Activated T-cell treated with anti-CD3 and anti-CD28 coated beads, Interleukin-2, amount 50 U/mL, for 72 hours (primary cell): ENCODE data around the gene AFF4. TPM values are rescaled to one million over a fixed set of nuclear protein-coding genes. Genes with fewer than 3 reads are reported as not detected.
A peak's percentile ranks its signal among the peaks of the same experiment; 100 is the strongest.

ENCODE experiments used
- ATAC-seq, 2 donors: fragments of 150-1000 bp; cut with Tn5 transposase; replicated peaks in 1 of 2; 2 replicates each; pipeline ENCODE4 v1.10.0; 2021; ENCODE audit warnings: moderate library complexity in 2 of 2, mild to moderate bottlenecking in 1 of 2
- DNase-seq, 2 donors: peaks; one replicate each; pipeline ENCODE4 v3.0.0; 2021 to 2022; ENCODE audit warnings: mixed read lengths in 1 of 2
- H3K27ac Mint-ChIP-seq: one replicate; pipeline ENCODE4 v1.8.0; 2022; ENCODE audit warnings: mild to moderate bottlenecking, moderate library complexity, mixed read lengths
- H3K27me3 Mint-ChIP-seq: one replicate; pipeline ENCODE4 v1.8.0; 2022; ENCODE audit warnings: low read depth, mixed read lengths
- H3K36me3 Mint-ChIP-seq, 2 donors: one replicate each; pipeline ENCODE4 v1.8.0; 2022; ENCODE audit warnings: mixed read lengths in 2 of 2, mild to moderate bottlenecking in 1 of 2; ENCODE audit not compliant: insufficient read depth in 2 of 2
- H3K4me1 Mint-ChIP-seq: one replicate; pipeline ENCODE4 v1.8.0; 2022; ENCODE audit warnings: low read depth, mixed read lengths
- H3K4me3 Mint-ChIP-seq, 2 donors: one replicate each; pipeline ENCODE4 v1.8.0; 2022; ENCODE audit warnings: mild to moderate bottlenecking in 2 of 2, mixed read lengths in 2 of 2, moderate library complexity in 2 of 2
- H3K9me3 Mint-ChIP-seq, 2 donors: one replicate each; pipeline ENCODE4 v1.8.0; 2022; ENCODE audit warnings: mixed read lengths in 2 of 2
- total RNA-seq, 2 donors: library from RNA; stranded (reverse); gene quantifications; one replicate each; pipeline ENCODE4 v1.2.3, GENCODE V29; 2022

AFF4 gene
- total RNA-seq, 2 donors from 2014 or later, result 33.6 to 34.9 TPM

GRCh38 chr5:132854301-132854700 lies 109.1 kb downstream of the AFF4 start:
- ATAC-seq, result no peak
- H3K9me3 Mint-ChIP-seq, result no peaks in the 10 kb centered on the region
- no peak overlapping the region for H3K4me3 Mint-ChIP-seq
- no peak for DNase-seq
- no peak overlapping the region for H3K27ac Mint-ChIP-seq
- H3K4me1 Mint-ChIP-seq, result peaks cover 4% of the 10 kb centered on the region
- H3K36me3 Mint-ChIP-seq, result no peaks in the 10 kb centered on the region
- H3K27me3 Mint-ChIP-seq, result peaks cover 17% of the 10 kb centered on the region

DNA sequence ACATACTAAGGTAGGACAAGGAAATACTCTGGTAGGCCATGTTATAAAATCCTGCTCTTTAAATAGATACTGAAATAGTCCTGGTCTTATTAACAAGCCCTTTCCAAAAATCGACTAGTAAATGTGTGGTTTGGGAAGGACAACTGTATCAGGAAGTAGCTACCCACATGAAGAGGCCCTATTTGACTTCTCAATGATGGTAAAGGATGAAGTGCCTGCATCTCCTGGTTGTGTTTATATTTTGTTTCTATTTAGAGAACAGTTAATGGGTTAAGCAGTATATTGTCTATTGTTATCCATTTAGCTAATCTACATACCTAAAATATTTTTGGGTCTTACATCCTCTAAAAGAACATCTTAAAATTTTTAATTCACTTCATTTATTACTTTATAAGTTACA lies 109.6 kb downstream of the AFF4 start:
- no peak for DNase-seq
- Mint-ChIP-seq H3K4me3 (no peak overlapping the region), H3K27ac (no peak overlapping the region), H3K9me3 (no peaks in the 10 kb centered on the region), H3K4me1 (peaks cover 4% of the 10 kb centered on the region), H3K27me3 (peaks cover 17% of the 10 kb centered on the region), H3K36me3 (no peaks in the 10 kb centered on the region)
- no peak for ATAC-seq

DNA sequence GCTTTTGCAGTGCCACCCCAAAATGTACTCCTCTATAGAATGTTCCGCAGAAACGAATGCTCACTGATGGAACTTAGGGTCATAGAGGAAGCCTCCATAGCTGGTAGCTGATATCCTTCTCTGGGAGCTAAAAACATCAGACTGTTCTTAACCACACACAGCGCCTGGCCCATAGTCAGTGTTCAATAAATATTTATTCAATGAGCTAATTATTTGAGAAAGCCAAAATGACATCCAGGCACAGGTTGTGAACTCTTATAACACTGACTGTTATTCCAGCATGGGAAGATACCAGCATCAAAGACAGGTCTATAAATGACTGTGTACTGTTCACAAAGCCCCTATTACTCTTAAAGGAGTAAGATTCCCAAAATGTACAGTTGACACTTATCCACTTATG lies 110.1 kb downstream of the AFF4 start:
- H3K4me3 Mint-ChIP-seq, result no peak overlapping the region
- no peaks in the 10 kb centered on the region for H3K9me3 Mint-ChIP-seq
- DNase-seq (no peak), ATAC-seq (no peak)
- H3K4me1 Mint-ChIP-seq, result peaks cover 4% of the 10 kb centered on the region
- H3K27ac Mint-ChIP-seq, result no peak overlapping the region
- H3K27me3 Mint-ChIP-seq, result peaks cover 17% of the 10 kb centered on the region
- no peaks in the 10 kb centered on the region for H3K36me3 Mint-ChIP-seq

DNA sequence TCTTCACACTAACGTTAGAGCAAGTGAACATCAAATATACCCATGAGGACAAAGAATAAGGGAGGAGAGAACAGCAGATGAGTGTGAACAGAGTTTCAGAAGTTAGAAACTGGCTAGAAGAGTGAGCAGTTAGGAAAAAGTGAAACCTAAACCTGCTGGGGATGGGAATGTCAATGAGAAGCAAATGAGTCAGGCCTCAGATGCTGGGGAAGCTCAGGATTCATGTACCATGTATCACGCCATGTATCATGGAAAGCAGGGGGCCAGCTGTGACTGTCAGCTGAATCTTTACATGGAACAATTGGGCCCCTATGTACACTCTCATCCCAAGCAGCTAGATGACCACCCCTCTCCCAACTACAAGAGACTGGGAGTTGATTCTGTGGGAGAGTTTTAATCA lies 113.4 kb downstream of the AFF4 start:
- Mint-ChIP-seq H3K27me3 (peaks cover 6% of the 10 kb centered on the region), H3K36me3 (no peaks in the 10 kb centered on the region), H3K4me1 (peaks cover 4% of the 10 kb centered on the region), H3K27ac (no peak overlapping the region), H3K4me3 (no peak overlapping the region), H3K9me3 (no peaks in the 10 kb centered on the region)
- no peak for DNase-seq
- no peak for ATAC-seq

DNA sequence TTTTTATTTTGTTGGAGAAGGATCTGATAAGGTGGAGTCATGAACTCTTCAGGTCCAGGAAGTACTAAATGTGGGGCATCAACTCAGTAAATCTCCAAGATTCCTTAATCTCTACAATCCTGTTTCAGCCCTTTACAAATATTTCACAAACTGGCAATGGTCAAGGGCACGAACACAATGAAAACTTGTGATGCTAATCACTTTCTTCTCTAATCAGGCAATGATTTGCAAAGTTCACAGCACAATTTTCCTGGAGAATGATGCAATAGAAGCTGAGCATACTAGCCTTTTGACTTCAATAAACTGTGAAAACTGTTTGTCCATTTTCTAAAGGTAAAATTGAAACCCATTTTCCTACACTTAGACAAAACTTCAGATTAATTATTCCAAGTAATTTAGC lies 114.1 kb downstream of the AFF4 start:
- ATAC-seq, result no peak
- H3K36me3 Mint-ChIP-seq, result no peaks in the 10 kb centered on the region
- H3K9me3 Mint-ChIP-seq, result no peaks in the 10 kb centered on the region
- H3K27ac Mint-ChIP-seq, result no peak overlapping the region
- DNase-seq, result no peak
- H3K4me1 Mint-ChIP-seq, result peaks cover 4% of the 10 kb centered on the region
- no peak overlapping the region for H3K4me3 Mint-ChIP-seq
- H3K27me3 Mint-ChIP-seq, result peaks cover 6% of the 10 kb centered on the region

GRCh38 chr5:132848270-132848669 lies 115.2 kb downstream of the AFF4 start:
- DNase-seq (no peak), ATAC-seq (no peak)
- Mint-ChIP-seq H3K27ac (no peak overlapping the region), H3K4me1 (peaks cover 4% of the 10 kb centered on the region), H3K4me3 (no peak overlapping the region), H3K9me3 (no peaks in the 10 kb centered on the region), H3K36me3 (no peaks in the 10 kb centered on the region), H3K27me3 (peaks cover 6% of the 10 kb centered on the region)

DNA sequence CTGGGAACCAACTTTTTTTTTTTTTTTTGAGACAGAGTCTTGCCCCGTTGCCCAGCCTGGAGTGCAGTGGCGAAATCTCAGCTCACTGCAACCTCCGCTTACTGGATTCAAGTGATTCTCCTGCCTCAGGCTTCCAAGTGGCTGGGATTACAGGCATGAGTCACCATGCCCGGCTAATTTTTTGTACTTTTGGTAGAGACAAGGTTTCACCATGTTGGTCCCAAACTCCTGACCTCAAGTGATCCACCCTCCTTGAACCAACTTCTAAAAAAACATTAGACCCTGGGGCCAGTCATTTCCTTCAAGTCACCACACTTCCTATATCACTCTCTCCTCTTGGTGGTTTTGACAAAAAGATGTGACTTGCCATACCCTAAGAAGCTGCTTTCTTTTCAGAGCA lies 122.1 kb downstream of the AFF4 start:
- ATAC-seq (peak; percentile 37 to 56), DNase-seq (no peak)
- H3K27ac Mint-ChIP-seq, result no peak overlapping the region
- H3K4me1 Mint-ChIP-seq, result peaks cover 4% of the 10 kb centered on the region
- H3K9me3 Mint-ChIP-seq, result no peaks in the 10 kb centered on the region
- no peaks in the 10 kb centered on the region for H3K36me3 Mint-ChIP-seq
- H3K4me3 Mint-ChIP-seq, result no peak overlapping the region
- no peaks in the 10 kb centered on the region for H3K27me3 Mint-ChIP-seq

DNA sequence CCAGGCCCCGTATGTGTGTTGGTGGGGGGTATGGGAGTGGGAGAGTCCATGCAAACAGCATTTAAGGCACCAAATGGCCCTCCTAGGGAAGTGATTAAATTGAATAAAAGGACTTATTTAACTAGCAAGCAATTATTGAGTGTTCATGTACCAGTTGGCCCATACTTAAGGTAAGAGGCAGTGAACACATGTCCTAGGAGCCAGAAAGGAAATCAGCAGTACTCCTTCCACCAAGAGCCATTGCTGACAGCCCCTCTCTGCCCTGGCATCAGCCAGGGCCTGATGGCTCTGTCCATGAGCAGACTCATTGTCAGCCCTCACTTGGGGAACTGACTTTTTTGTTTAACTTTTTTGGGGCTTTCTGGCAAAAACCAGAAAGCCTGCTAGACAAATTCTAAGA lies 122.5 kb downstream of the AFF4 start:
- Mint-ChIP-seq H3K27ac (no peak overlapping the region), H3K27me3 (no peaks in the 10 kb centered on the region), H3K4me1 (peaks cover 4% of the 10 kb centered on the region), H3K9me3 (no peaks in the 10 kb centered on the region), H3K36me3 (no peaks in the 10 kb centered on the region), H3K4me3 (no peak overlapping the region)
- no peak for ATAC-seq
- DNase-seq, result no peak

- Mint-ChIP-seq H3K4me3 (no peak overlapping the region), H3K36me3 (no peaks in the 10 kb centered on the region), H3K9me3 (no peaks in the 10 kb centered on the region), H3K4me1 (peaks cover 4% of the 10 kb centered on the region), H3K27me3 (no peaks in the 10 kb centered on the region), H3K27ac (no peak overlapping the region)
- DNase-seq (no peak), ATAC-seq (no peak)
These were observed 123.1 kb downstream of the AFF4 start for GRCh38 chr5:132840313-132840712.

DNA sequence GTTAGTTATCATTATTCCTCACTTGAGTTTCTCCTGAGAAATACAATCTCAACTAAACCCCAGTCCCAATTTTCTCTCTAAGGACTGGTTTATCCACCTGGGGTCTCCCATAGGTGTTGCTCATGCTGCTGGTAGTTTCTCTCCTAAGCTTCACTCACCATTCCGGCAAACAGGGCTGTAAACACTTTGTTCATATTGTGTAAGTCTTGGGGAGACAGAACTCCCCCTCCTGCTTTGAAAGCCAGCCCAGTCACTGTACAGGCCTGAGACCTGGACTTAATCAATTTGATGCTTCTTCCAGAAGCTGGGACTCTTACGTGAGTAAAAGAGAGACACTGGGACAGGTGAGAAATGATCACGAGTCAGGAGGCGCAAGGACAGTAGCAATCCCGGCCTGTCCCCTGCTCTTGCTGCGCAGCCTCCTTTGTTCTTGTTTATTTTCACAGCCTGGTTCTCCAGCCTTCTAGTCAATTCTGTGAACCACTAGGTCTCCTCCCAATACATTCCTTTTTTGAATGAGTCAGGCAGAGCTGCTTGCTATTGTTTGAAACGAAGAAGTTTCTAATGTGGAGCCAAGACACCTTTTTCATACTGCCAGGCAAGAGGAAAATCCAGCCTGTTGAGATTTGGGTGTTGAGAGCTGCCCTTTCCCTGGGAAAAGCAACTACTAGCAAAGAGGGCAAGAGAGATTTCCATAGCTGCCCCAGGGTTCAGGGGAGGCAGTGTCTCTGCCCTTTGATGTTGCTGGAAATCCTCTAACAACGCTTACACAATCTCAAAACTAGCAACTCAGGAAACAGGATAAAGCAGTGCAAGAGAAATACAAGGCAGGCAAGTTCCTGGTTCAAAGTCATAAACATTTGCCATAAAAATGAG lies 123.8 kb downstream of the AFF4 start:
- ATAC-seq (no peak), DNase-seq (no peak)
- Mint-ChIP-seq H3K4me3 (no peak overlapping the region), H3K9me3 (no peaks in the 10 kb centered on the region), H3K27ac (no peak overlapping the region), H3K27me3 (no peaks in the 10 kb centered on the region), H3K4me1 (peaks cover 4% of the 10 kb centered on the region), H3K36me3 (no peaks in the 10 kb centered on the region)

DNA sequence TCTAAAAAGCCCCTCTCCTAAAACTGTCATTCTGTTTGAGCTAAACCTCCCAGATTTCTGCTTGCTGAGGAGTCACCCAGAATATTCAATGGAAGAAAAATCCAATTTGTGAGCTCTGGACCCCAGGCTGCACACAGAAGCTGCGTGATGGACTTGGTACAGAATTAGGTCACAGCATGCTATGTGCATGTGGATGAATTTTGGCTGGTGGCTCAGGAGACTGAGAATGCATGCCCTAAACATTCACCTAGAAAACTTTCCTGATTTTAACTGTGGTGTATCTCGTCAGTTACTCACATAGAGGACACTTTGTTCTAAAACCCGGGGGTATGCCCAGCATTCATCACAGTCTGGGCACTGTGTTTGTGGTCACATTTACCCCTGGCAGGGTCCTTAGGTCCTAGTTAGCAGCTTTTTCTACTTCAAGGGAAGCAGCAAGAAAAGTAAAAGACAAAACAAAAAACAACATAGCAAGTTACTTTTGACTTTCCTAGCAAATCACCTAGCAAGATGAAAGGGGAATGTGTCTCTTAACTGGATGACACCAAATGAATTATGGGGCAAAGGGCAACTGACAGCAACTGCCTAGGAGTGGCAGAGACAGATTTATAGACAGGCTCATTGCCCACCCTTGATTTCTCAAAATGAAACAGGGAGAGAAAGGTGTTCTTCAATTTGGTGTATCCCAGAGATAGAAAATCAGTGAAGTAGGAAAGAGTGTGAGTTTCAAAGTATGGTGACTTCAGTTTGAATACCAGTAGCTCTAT lies 124.7 kb downstream of the AFF4 start:
- ATAC-seq, result no peak

GRCh38 chr5:132837868-132838267 lies 125.6 kb downstream of the AFF4 start:
- H3K4me1 Mint-ChIP-seq, result peaks cover 4% of the 10 kb centered on the region
- no peak overlapping the region for H3K4me3 Mint-ChIP-seq
- no peaks in the 10 kb centered on the region for H3K9me3 Mint-ChIP-seq
- ATAC-seq (no peak), DNase-seq (no peak)
- peaks cover 11% of the 10 kb centered on the region for H3K27me3 Mint-ChIP-seq
- no peaks in the 10 kb centered on the region for H3K36me3 Mint-ChIP-seq
- no peak overlapping the region for H3K27ac Mint-ChIP-seq

More for the DNA sequence above, 124.7 kb downstream of the AFF4 start:
- H3K9me3 Mint-ChIP-seq, result no peaks in the 10 kb centered on the region
- H3K36me3 Mint-ChIP-seq, result no peaks in the 10 kb centered on the region
- peaks cover 5% of the 10 kb centered on the region for H3K27me3 Mint-ChIP-seq
- H3K4me3 Mint-ChIP-seq, result no peak overlapping the region
- no peak overlapping the region for H3K27ac Mint-ChIP-seq
- no peak for DNase-seq
- H3K4me1 Mint-ChIP-seq, result peaks cover 4% of the 10 kb centered on the region

DNA sequence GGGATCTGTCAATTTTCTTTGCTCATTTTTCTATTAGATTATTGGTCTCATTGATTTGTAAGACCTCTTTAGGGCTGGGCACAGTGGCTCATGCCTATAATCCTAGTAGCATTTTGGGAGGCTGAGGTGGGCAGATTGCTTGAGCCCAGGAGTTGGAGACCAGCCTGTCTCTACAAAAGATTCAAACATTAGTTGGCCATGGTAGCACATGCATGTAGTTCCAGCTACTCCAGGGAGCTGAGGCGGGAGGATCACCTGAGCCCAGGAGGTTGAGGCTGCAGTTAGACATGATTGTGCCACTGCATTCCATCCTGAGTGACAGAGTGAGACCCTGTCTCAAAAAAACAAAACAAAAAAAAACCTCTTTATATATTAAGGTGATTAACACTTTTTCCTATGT lies 126.6 kb downstream of the AFF4 start:
- no peaks in the 10 kb centered on the region for H3K9me3 Mint-ChIP-seq
- peaks cover 4% of the 10 kb centered on the region for H3K4me1 Mint-ChIP-seq
- H3K36me3 Mint-ChIP-seq, result no peaks in the 10 kb centered on the region
- H3K27me3 Mint-ChIP-seq, result peaks cover 16% of the 10 kb centered on the region
- ATAC-seq, result no peak
- DNase-seq, result no peak
- no peak overlapping the region for H3K4me3 Mint-ChIP-seq
- no peak overlapping the region for H3K27ac Mint-ChIP-seq
